ENCODE data around the gene CACNA1I. TPM values are rescaled to one million over a fixed set of nuclear protein-coding genes. Genes with fewer than 3 reads are reported as not detected.

The CACNA1I gene
- total RNA-seq, 1 experiment from 2014 or later: 0.90 TPM

DNA sequence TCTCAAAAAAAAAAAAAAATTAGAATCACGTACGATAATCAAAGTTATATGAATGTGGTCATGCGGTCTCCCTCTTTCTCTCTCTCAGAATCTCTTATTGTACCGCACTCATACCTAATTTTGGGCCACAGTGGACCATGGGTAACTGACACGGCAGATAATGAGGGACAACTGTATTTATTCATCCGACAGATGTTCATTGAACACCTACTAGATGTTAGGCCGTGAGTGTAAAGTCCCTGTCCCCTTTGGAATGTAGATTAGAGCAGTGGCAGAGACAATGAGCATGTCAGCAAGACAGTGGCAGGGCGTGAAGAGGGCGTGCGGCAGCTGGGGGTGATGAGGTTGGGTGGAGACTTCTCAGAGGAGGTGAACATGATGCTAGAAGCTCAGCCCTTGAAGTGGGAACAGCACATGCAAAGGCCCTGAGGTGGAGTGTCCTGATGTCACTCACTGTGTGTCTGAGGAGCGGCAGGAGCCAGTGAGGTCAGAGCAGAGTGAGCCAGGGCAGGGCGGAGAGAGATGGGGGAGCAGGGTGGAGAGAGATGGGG is 25.1 kb downstream of the CACNA1I start:
- no peak for DNase-seq (ENCODE audit: low spot score)
- no peaks in the 10 kb centered on the region for H3K36me3 ChIP-seq (ENCODE audit: insufficient read depth, low read length, poor library complexity, severe bottlenecking)
- CTCF ChIA-PET: no interaction called here
- H3K27me3 ChIP-seq (replicated peaks; ENCODE audit: insufficient read depth, low read depth, low read length, poor library complexity): no peaks in the 10 kb centered on the region
- POLR2A ChIA-PET (ENCODE audit: low non-redundant PET): no interaction called here
- no peaks in the 10 kb centered on the region for H3K9me3 ChIP-seq (ENCODE audit: low read depth, low read length, poor library complexity, severe bottlenecking)
- intact Hi-C loops (cut with micrococcal nuclease; ENCODE audit: unreplicated experiment): no loop called here
- no TSS peak for BruUV-seq (replicated peaks)
- H3K27ac ChIP-seq (ENCODE audit: low read depth, low read length, poor library complexity, severe bottlenecking): no peak overlapping the region
- H3K4me1 ChIP-seq (ENCODE audit: insufficient read depth, low read length, poor library complexity, severe bottlenecking): no peaks in the 10 kb centered on the region
- no peak for TF ChIP-seq EZH2 (IDR thresholded peaks at IDR 0.05; ENCODE audit: borderline replicate concordance, low read depth, low read length, poor library complexity, severe bottlenecking)
- TF ChIP-seq, protein P1, sequence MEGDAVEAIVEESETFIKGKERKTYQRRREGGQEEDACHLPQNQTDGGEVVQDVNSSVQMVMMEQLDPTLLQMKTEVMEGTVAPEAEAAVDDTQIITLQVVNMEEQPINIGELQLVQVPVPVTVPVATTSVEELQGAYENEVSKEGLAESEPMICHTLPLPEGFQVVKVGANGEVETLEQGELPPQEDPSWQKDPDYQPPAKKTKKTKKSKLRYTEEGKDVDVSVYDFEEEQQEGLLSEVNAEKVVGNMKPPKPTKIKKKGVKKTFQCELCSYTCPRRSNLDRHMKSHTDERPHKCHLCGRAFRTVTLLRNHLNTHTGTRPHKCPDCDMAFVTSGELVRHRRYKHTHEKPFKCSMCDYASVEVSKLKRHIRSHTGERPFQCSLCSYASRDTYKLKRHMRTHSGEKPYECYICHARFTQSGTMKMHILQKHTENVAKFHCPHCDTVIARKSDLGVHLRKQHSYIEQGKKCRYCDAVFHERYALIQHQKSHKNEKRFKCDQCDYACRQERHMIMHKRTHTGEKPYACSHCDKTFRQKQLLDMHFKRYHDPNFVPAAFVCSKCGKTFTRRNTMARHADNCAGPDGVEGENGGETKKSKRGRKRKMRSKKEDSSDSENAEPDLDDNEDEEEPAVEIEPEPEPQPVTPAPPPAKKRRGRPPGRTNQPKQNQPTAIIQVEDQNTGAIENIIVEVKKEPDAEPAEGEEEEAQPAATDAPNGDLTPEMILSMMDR (conservative IDR thresholded peaks at IDR 0.05; ENCODE audit: low read depth, low read length): no peak
- no peak overlapping the region for H3K4me3 ChIP-seq (ENCODE audit: low read depth, low read length, poor library complexity, severe bottlenecking)

DNA sequence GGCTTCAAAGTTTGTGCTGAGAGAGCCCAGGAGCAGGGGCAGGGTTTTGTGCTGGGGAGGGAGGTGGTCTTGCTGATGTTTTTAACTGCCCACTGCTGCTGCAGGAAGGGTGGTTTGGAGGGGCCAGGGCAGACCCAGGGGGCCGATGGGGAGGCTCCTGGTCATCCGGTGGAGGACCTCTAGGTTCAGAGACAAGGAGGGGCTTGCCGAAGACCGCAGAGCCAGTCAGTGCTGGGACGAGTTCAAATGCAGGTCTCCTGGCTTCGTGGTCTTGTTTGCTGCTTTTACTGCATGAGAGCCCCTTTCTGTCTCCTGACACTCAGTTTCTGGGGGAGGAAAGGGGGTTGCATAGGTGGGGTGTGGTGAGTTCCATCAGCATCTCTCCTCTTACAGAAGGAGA is 26.0 kb downstream of the CACNA1I start:
- Histone ChIP-seq H3K27me3 (replicated peaks; ENCODE audit: insufficient read depth, low read depth, low read length, poor library complexity) (no peaks in the 10 kb centered on the region), H3K27ac (ENCODE audit: low read depth, low read length, poor library complexity, severe bottlenecking) (no peak overlapping the region), H3K4me1 (ENCODE audit: insufficient read depth, low read length, poor library complexity, severe bottlenecking) (no peaks in the 10 kb centered on the region), H3K36me3 (ENCODE audit: insufficient read depth, low read length, poor library complexity, severe bottlenecking) (no peaks in the 10 kb centered on the region), H3K9me3 (ENCODE audit: low read depth, low read length, poor library complexity, severe bottlenecking) (no peaks in the 10 kb centered on the region), H3K4me3 (ENCODE audit: low read depth, low read length, poor library complexity, severe bottlenecking) (no peak overlapping the region)
- intact Hi-C loops (cut with micrococcal nuclease; ENCODE audit: unreplicated experiment): no loop called here
- ChIA-PET POLR2A (ENCODE audit: low non-redundant PET) (no interaction called here), CTCF (no interaction called here)
- TF ChIP-seq EZH2 (IDR thresholded peaks at IDR 0.05; ENCODE audit: borderline replicate concordance, low read depth, low read length, poor library complexity, severe bottlenecking): no peak
- TF ChIP-seq, protein P1 (conservative IDR thresholded peaks at IDR 0.05; ENCODE audit: low read depth, low read length): no peak
- no TSS peak for BruUV-seq (replicated peaks)
- no peak for DNase-seq (ENCODE audit: low spot score)

DNA sequence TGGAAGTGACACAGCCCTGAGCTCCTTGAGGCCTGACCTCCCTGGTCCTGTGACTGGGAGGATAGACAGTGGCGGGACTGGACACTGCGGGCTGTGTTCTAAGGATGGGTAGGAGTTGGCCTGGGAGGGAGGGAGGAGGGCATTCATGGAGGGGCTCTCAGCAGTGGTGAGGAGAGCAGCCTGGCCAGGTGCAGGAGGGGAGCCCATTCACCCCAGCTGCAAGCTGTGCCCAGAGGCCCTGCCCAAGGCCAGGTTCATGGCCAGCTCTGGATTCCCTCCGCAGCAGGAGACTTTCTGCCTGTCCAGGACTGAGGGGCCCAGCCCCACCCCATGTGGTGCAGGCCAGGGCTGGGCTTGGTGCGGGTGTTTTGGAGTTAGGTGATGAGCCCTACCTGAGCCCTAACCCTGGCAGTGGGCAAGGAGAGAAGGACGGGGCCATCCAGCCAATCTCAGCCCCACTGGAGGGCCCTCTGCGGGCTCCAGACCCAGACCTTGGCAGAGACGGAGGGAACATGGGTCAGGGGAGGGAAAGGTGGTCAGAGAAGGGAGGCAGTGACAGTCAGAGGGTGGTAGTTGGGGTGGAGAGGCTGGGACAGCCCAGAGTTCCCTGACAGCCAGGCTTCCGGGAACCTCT is 26.8 kb downstream of the CACNA1I start:
- CTCF ChIA-PET: no interaction called here
- POLR2A ChIA-PET (ENCODE audit: low non-redundant PET): no interaction called here
- intact Hi-C loops (cut with micrococcal nuclease; ENCODE audit: unreplicated experiment): no loop called here

More for the DNA sequence above, 26.8 kb downstream of the CACNA1I start:
- H3K4me3 ChIP-seq (ENCODE audit: low read depth, low read length, poor library complexity, severe bottlenecking): no peak overlapping the region
- no peaks in the 10 kb centered on the region for H3K36me3 ChIP-seq (ENCODE audit: insufficient read depth, low read length, poor library complexity, severe bottlenecking)
- TF ChIP-seq, protein P1 (conservative IDR thresholded peaks at IDR 0.05; ENCODE audit: low read depth, low read length): no peak
- no peak for TF ChIP-seq EZH2 (IDR thresholded peaks at IDR 0.05; ENCODE audit: borderline replicate concordance, low read depth, low read length, poor library complexity, severe bottlenecking)
- H3K9me3 ChIP-seq (ENCODE audit: low read depth, low read length, poor library complexity, severe bottlenecking): no peaks in the 10 kb centered on the region
- no TSS peak for BruUV-seq (replicated peaks)
- no peak overlapping the region for H3K27ac ChIP-seq (ENCODE audit: low read depth, low read length, poor library complexity, severe bottlenecking)
- DNase-seq (ENCODE audit: low spot score): no peak
- H3K4me1 ChIP-seq (ENCODE audit: insufficient read depth, low read length, poor library complexity, severe bottlenecking): no peaks in the 10 kb centered on the region
- no peaks in the 10 kb centered on the region for H3K27me3 ChIP-seq (replicated peaks; ENCODE audit: insufficient read depth, low read depth, low read length, poor library complexity)
